A673 (cell line): Measurements from ENCODE around the gene DZANK1.

Experiments used
- CTCF ChIP-seq: fragments of 300-800, 200-600 bp; sonication (generic); conservative IDR thresholded peaks from 2 replicates; pipeline ENCODE4 v1.5.1; 2017; ENCODE audit warnings: low read depth, mild to moderate bottlenecking, antibody characterized with exemption, low read length, moderate library complexity, mixed read lengths
- EZH2 ChIP-seq: fragments of 200-600 bp; sonication (generic); IDR thresholded peaks from 2 replicates; pipeline ENCODE4 v1.6.1; 2017; ENCODE audit warnings: borderline replicate concordance, low read depth, mild to moderate bottlenecking, mixed read lengths, antibody characterized with exemption, low read length; ENCODE audit not compliant: poor library complexity, severe bottlenecking

- TF ChIP-seq CTCF (no peak), EZH2 (no peak)
These were observed 78.0 kb downstream of the DZANK1 start for GRCh38 chr20:18388860-18389259.
